CD14-positive monocyte (primary cell): ENCODE data around the gene SPTBN1. TPM values are rescaled to one million over a fixed set of nuclear protein-coding genes. Genes with fewer than 3 reads are reported as not detected.
A peak's percentile ranks its signal among the peaks of the same experiment; 100 is the strongest.

Experiments
- DNase-seq, 3 donors: peaks; one replicate each; pipeline ENCODE4 v3.0.0-alpha.2; 2011 to 2022
- H2AFZ ChIP-seq: 2 replicates; pipeline ENCODE4 v1.6.0; 2012; ENCODE audit warnings: mild to moderate bottlenecking, low read depth, low read length, inconsistent platforms; ENCODE audit not compliant: insufficient read depth, poor library complexity, severe bottlenecking
- H3K27ac ChIP-seq, 2 donors: 1 replicate in 1 of 2; 2 replicates in 1 of 2; pipeline ENCODE4 v1.5.1; 2012 to 2013; ENCODE audit warnings: low read length in 2 of 2, control low read depth in 1 of 2, inconsistent platforms in 1 of 2, low read depth in 1 of 2, mild to moderate bottlenecking in 1 of 2
- H3K27me3 ChIP-seq, 2 donors: one replicate each; pipeline versions ENCODE4 v1.6.0 to v1.6.1; 2011 to 2013; ENCODE audit warnings: low read length in 2 of 2; ENCODE audit not compliant: control insufficient read depth in 2 of 2, insufficient read depth in 2 of 2
- H3K36me3 ChIP-seq, 2 donors: replicated peaks in 1 of 2; 1 replicate in 1 of 2; 2 replicates in 1 of 2; pipeline versions ENCODE4 v1.5.1 to v1.6.1; 2012 to 2013; ENCODE audit warnings: low read length in 2 of 2, control low read depth in 1 of 2, inconsistent platforms in 1 of 2, mild to moderate bottlenecking in 1 of 2; ENCODE audit not compliant: insufficient read depth in 2 of 2, control insufficient read depth in 1 of 2
- H3K4me1 ChIP-seq, 2 donors: 1 replicate in 1 of 2; 2 replicates in 1 of 2; pipeline versions ENCODE4 v1.5.1 to v1.6.1; 2012 to 2013; ENCODE audit warnings: low read length in 2 of 2, control low read depth in 1 of 2, inconsistent platforms in 1 of 2, mild to moderate bottlenecking in 1 of 2, moderate library complexity in 1 of 2; ENCODE audit not compliant: insufficient read depth in 2 of 2, control insufficient read depth in 1 of 2
- H3K4me2 ChIP-seq: replicated peaks from 2 replicates; pipeline ENCODE3; 2012; ENCODE audit warnings: low read length, moderate library complexity, mild to moderate bottlenecking; ENCODE audit not compliant: poor library complexity, severe bottlenecking; ENCODE audit errors: extremely low read depth
- H3K4me3 ChIP-seq, 3 experiments: fragments of 200-600 bp in 1 of 3; sonication (generic) in 1 of 3; replicated peaks in 1 of 3; 1 replicate in 2 of 3; 2 replicates in 1 of 3; pipeline ENCODE4 v1.5.1; 2011 to 2013; ENCODE audit warnings: low read length in 3 of 3, mild to moderate bottlenecking in 3 of 3, control low read depth in 2 of 3, low read depth in 2 of 3, inconsistent platforms in 1 of 3, moderate library complexity in 1 of 3
- H3K79me2 ChIP-seq: 2 replicates; pipeline ENCODE4 v1.6.0; 2012; ENCODE audit warnings: mild to moderate bottlenecking, control low read depth, inconsistent platforms, low read length, moderate library complexity; ENCODE audit not compliant: insufficient read depth
- H3K9ac ChIP-seq: 2 replicates; pipeline ENCODE4 v1.6.0; 2017; ENCODE audit warnings: low read length, mild to moderate bottlenecking; ENCODE audit not compliant: insufficient read depth, poor library complexity, severe bottlenecking
- H3K9me3 ChIP-seq, 2 donors: replicated peaks in 1 of 2; 1 replicate in 1 of 2; 2 replicates in 1 of 2; pipeline versions ENCODE4 v1.5.1 to v1.6.1; 2012 to 2013; ENCODE audit warnings: low read length in 2 of 2, control low read depth in 1 of 2; ENCODE audit not compliant: control insufficient read depth in 1 of 2, insufficient read depth in 1 of 2
- H4K20me1 ChIP-seq: 2 replicates; pipeline ENCODE4 v1.6.0; 2012; ENCODE audit warnings: mild to moderate bottlenecking, low read length, control low read depth, moderate library complexity; ENCODE audit not compliant: insufficient read depth
- H3K27ac Mint-ChIP-seq, 7 donors: one replicate each; pipeline ENCODE4 v1.8.0; 2020; ENCODE audit warnings: mild to moderate bottlenecking in 7 of 7, mixed read lengths in 7 of 7, moderate library complexity in 6 of 7, inconsistent platforms in 2 of 7
- H3K27me3 Mint-ChIP-seq, 3 donors: one replicate each; pipeline ENCODE4 v1.8.0; 2021 to 2022; ENCODE audit warnings: low read depth in 3 of 3, mild to moderate bottlenecking in 3 of 3, mixed read lengths in 3 of 3, moderate library complexity in 3 of 3, inconsistent platforms in 1 of 3
- H3K36me3 Mint-ChIP-seq, 2 donors: one replicate each; pipeline ENCODE4 v1.8.0; 2020; ENCODE audit warnings: mixed read lengths in 2 of 2, inconsistent platforms in 1 of 2, mild to moderate bottlenecking in 1 of 2
- H3K4me1 Mint-ChIP-seq: one replicate; pipeline ENCODE4 v1.8.0; 2020; ENCODE audit warnings: mild to moderate bottlenecking, mixed read lengths
- H3K4me3 Mint-ChIP-seq, 2 donors: one replicate each; pipeline ENCODE4 v1.8.0; 2020; ENCODE audit warnings: mild to moderate bottlenecking in 2 of 2, mixed read lengths in 2 of 2, moderate library complexity in 1 of 2
- H3K9me3 Mint-ChIP-seq, 7 donors: one replicate each; pipeline ENCODE4 v1.8.0; 2020 to 2022; ENCODE audit warnings: mixed read lengths in 7 of 7, mild to moderate bottlenecking in 6 of 7, moderate library complexity in 6 of 7, inconsistent platforms in 2 of 7
- CTCF ChIP-seq: fragments of 200-600 bp; IDR thresholded peaks from one replicate; pipeline ENCODE4 v1.8.0; 2022; ENCODE audit warnings: antibody characterized with exemption, mild to moderate bottlenecking
- WGBS: methylation state at CpG from one replicate; pipeline ENCODE4 v1.1.5; 2013; ENCODE audit warnings: missing lambda C conversion rate; ENCODE audit not compliant: insufficient coverage; 5-methylcytosine and 5-hydroxymethylcytosine counted together
- intact Hi-C, 2 donors: fragments of 100-400 bp; cut with micrococcal nuclease; formaldehyde crosslinking; loops; one replicate each; pipeline versions ENCODE4 v1.15.0 to v1.15.1; 2023
- polyA plus RNA-seq, 3 donors: library from polyadenylated mRNA; depleted of rRNA in 1 of 3; unstranded in 2 of 3; stranded (reverse) in 1 of 3; fragments of 300-500 nt in 2 of 3; fragments of >200 nt in 1 of 3; fragmentation: Illumina TruSeq in 2 of 3; gene quantifications; 1 replicate in 2 of 3; 2 replicates in 1 of 3; pipeline ENCODE4 v1.2.3, GENCODE V29; 2012 to 2021

SPTBN1 gene
- polyA plus RNA-seq, 3 donors, result 0.79 to 2.8 (median 1.7) TPM

- no peak for DNase-seq
Measured at GRCh38 chr2:54538537-54538936, 82.4 kb downstream of the SPTBN1 start.

GRCh38 chr2:54539683-54540082, 83.6 kb downstream of the SPTBN1 start:
- H3K4me2 ChIP-seq, result no peak overlapping the region
- WGBS, result no CpG with 5 or more reads among the region's 6 CpGs
- H2AFZ ChIP-seq, result no peak overlapping the region
- no peaks in the 10 kb centered on the region for H3K36me3 ChIP-seq
- peaks cover 23% of the 10 kb centered on the region for H3K4me1 Mint-ChIP-seq
- no peak for TF ChIP-seq CTCF
- peaks cover 9 to 17% of the 10 kb centered on the region in 2 donors for H3K4me1 ChIP-seq
- no peak overlapping the region for H3K4me3 Mint-ChIP-seq
- H3K27ac ChIP-seq, result no peak overlapping the region
- H3K9me3 ChIP-seq, result no peaks in the 10 kb centered on the region
- peaks cover 0 to 3% of the 10 kb centered on the region in 2 donors for H3K36me3 Mint-ChIP-seq
- H3K27me3 Mint-ChIP-seq, result peaks cover 0 to 5% (median 2%) of the 10 kb centered on the region in 3 donors
- H3K79me2 ChIP-seq, result no peaks in the 10 kb centered on the region
- no peak overlapping the region for H3K4me3 ChIP-seq
- no peaks in the 10 kb centered on the region for H3K27me3 ChIP-seq
- no peak for DNase-seq
- no peaks in the 10 kb centered on the region for H3K9me3 Mint-ChIP-seq
- intact Hi-C loops, result no loop called here
- H3K9ac ChIP-seq, result no peak overlapping the region
- H4K20me1 ChIP-seq, result no peaks in the 10 kb centered on the region
- H3K27ac Mint-ChIP-seq, result peak overlapping the region in 1 of 7 donors; percentile 50

More at GRCh38 chr2:54538537-54538936, 82.4 kb downstream of the SPTBN1 start:
- intact Hi-C loops, result no loop called here
- H3K9ac ChIP-seq, result no peak overlapping the region
- no peaks in the 10 kb centered on the region for H3K36me3 ChIP-seq
- Mint-ChIP-seq H3K9me3 (no peaks in the 10 kb centered on the region), H3K27ac (no peak overlapping the region), H3K27me3 (peaks cover 0 to 8% (median 2%) of the 10 kb centered on the region in 3 donors), H3K36me3 (peaks cover 0 to 3% of the 10 kb centered on the region in 2 donors), H3K4me3 (no peak overlapping the region), H3K4me1 (peaks cover 30% of the 10 kb centered on the region)
- no peaks in the 10 kb centered on the region for H3K79me2 ChIP-seq
- H3K27ac ChIP-seq, result no peak overlapping the region
- no peak overlapping the region for H3K4me3 ChIP-seq
- H3K27me3 ChIP-seq, result no peaks in the 10 kb centered on the region
- H3K4me1 ChIP-seq, result peaks cover 14 to 27% of the 10 kb centered on the region in 2 donors
- H2AFZ ChIP-seq, result no peak overlapping the region
- H4K20me1 ChIP-seq, result no peaks in the 10 kb centered on the region
- no peak for TF ChIP-seq CTCF
- no peaks in the 10 kb centered on the region for H3K9me3 ChIP-seq
- WGBS, result 100% methylated on average over 3 of the region's 5 CpGs
- H3K4me2 ChIP-seq, result no peak overlapping the region
